ENCODE results near the gene CD3E. TPM values are rescaled to one million over a fixed set of nuclear protein-coding genes. Genes with fewer than 3 reads are reported as not detected.
A peak's percentile ranks its signal among the peaks of the same experiment; 100 is the strongest.

Gene CD3E
- total RNA-seq = 100 to 1,000 TPM; 400 to 530 TPM

GRCh38 chr11:118304568-118305248 is at the start of gene CD3E:
Gene CD3E, plus strand, starts transcription at chr11:118304730. Its CDS starts 223 bp downstream, at chr11:118304953.
- H3K27me3 Mint-ChIP-seq = no peaks in the 10 kb centered on the region
- H3K27ac Mint-ChIP-seq = peak within 1 kb of the TSS; percentile 99
- CTCF ChIA-PET = interaction anchor here (0.7 to 2.3 kb wide), 15 partner anchors 9 to 166 kb away, joined by 3 to 24 read pairs (median 5); partner anchors contain the start of genes CD3G and JAML
- peak within 1 kb of the TSS; percentile 99 for H3K4me3 Mint-ChIP-seq
- ATAC-seq = peak; percentile 73
- POLR2A ChIA-PET = interaction anchor here (0.6 to 4.3 kb wide), 7 partner anchors 9 to 106 kb away, joined by 3 to 23 read pairs (median 4); partner anchors contain the start of genes CD3D and JAML
- no peaks in the 10 kb centered on the region for H3K9me3 Mint-ChIP-seq (ENCODE audit: low read depth)
- peaks cover 49% of the 10 kb centered on the region for H3K36me3 Mint-ChIP-seq (ENCODE audit: low read depth)
- peaks cover 73% of the 10 kb centered on the region for H3K4me1 Mint-ChIP-seq
- intact Hi-C loops (cut with DNase I, micrococcal nuclease) = loop anchor here (1.0 to 10.0 kb wide), 12 partner anchors 34 to 490 kb away; partner anchors contain the start of genes ARCN1 (in 1 of the 2), ATP5MG (in 1 of the 2), CD3D (in 1 of the 2) and UBE4A (in 1 of the 2)
- DNase-seq = peak; percentile 85

- ChIA-PET CTCF (interaction anchor here (0.6 to 2.7 kb wide), 6 partner anchors 19 to 60 kb away, joined by 5 to 10 read pairs (median 6); no protein-coding TSS in a partner anchor), POLR2A (no interaction called here)
- Mint-ChIP-seq H3K36me3 (ENCODE audit: low read depth) (peaks cover 70% of the 10 kb centered on the region), H3K9me3 (ENCODE audit: low read depth) (peaks cover 3% of the 10 kb centered on the region), H3K4me1 (peaks cover 42% of the 10 kb centered on the region), H3K27me3 (no peaks in the 10 kb centered on the region), H3K27ac (no peak overlapping the region), H3K4me3 (no peak overlapping the region)
- DNase-seq (peak; percentile 33), ATAC-seq (peak; percentile 70)
- intact Hi-C loops (cut with DNase I, micrococcal nuclease) = loop anchor here in 1 of 2 experiments (2.0 kb wide), 1 partner anchor 32 kb away; no protein-coding TSS in a partner anchor
These were observed 46.1 kb upstream of the CD3E start for GRCh38 chr11:118258410-118258809.

- no peak for DNase-seq
- Mint-ChIP-seq H3K36me3 (ENCODE audit: low read depth) (peaks cover 70% of the 10 kb centered on the region), H3K9me3 (ENCODE audit: low read depth) (peaks cover 3% of the 10 kb centered on the region), H3K4me3 (no peak overlapping the region), H3K27ac (no peak overlapping the region), H3K27me3 (no peaks in the 10 kb centered on the region), H3K4me1 (peaks cover 49% of the 10 kb centered on the region)
- ChIA-PET CTCF (interaction anchor here (0.6 to 2.7 kb wide), 13 partner anchors 13 to 64 kb away, joined by 3 to 10 read pairs (median 5); no protein-coding TSS in a partner anchor), POLR2A (no interaction called here)
- no peak for ATAC-seq
- intact Hi-C loops (cut with DNase I, micrococcal nuclease) = loop anchor here in 1 of 2 experiments (2.0 kb wide), 1 partner anchor 32 kb away; no protein-coding TSS in a partner anchor
These were observed 45.4 kb upstream of the CD3E start for GRCh38 chr11:118259138-118259537.

DNA sequence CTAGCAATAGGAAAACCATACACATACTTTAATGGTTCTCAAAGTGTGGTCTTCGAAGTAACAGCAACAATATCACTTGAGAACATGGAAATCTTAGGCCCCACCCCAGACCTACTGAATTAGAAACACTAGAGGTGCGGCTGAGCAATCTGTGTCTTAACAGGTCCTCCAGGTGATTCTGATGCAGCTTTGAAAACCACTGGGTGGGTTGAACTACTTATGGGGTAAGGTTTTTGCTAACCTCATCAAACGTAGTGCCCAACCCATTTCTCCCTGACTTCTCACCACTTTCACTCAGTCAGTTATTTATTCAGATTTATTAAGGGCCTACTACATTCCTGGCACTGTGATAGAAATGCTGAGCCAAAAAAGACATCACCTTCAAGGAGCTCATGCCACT is 44.2 kb upstream of the CD3E start:
- ATAC-seq (no peak), DNase-seq (no peak)
- H3K36me3 Mint-ChIP-seq (ENCODE audit: low read depth) = peaks cover 64% of the 10 kb centered on the region
- no peak overlapping the region for H3K4me3 Mint-ChIP-seq
- no peak overlapping the region for H3K27ac Mint-ChIP-seq
- intact Hi-C loops (cut with DNase I, micrococcal nuclease) = no loop called here
- peaks cover 3% of the 10 kb centered on the region for H3K9me3 Mint-ChIP-seq (ENCODE audit: low read depth)
- POLR2A ChIA-PET = interaction anchor here (0.6 kb wide), 1 partner anchor 18 kb away, joined by 8 read pairs; no protein-coding TSS in a partner anchor
- CTCF ChIA-PET = interaction anchor here (0.6 to 2.7 kb wide), 10 partner anchors 17 to 102 kb away, joined by 3 to 15 read pairs (median 6); no protein-coding TSS in a partner anchor
- peaks cover 57% of the 10 kb centered on the region for H3K4me1 Mint-ChIP-seq
- no peaks in the 10 kb centered on the region for H3K27me3 Mint-ChIP-seq

DNA sequence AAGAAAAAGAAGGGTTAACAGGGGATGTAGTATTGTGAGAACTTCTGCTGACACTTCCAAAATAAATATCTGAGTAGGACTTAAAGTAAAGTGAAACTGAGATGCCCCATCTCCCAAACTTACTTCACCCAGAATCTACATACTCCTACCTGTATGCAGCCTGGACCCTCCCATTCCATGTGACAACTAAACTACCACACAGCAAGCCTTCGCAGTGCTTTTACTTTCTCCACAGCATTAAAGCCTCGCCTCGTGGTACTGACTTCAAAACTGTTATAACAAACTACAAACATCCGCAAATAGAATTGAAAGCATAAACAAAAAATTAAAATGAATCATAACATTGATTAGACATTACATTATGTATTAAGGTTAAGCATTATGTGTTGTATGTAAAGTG is 41.4 kb upstream of the CD3E start:
- DNase-seq (no peak), ATAC-seq (peak; percentile 39)
- H3K27ac Mint-ChIP-seq = peak overlapping the region; percentile 72
- intact Hi-C loops (cut with DNase I, micrococcal nuclease) = no loop called here
- H3K36me3 Mint-ChIP-seq (ENCODE audit: low read depth) = peaks cover 46% of the 10 kb centered on the region
- ChIA-PET CTCF (interaction anchor here (1.0 to 3.1 kb wide), 9 partner anchors 14 to 172 kb away, joined by 3 to 15 read pairs (median 5); no protein-coding TSS in a partner anchor), POLR2A (no interaction called here)
- H3K27me3 Mint-ChIP-seq = no peaks in the 10 kb centered on the region
- H3K4me1 Mint-ChIP-seq = peaks cover 61% of the 10 kb centered on the region
- peaks cover 3% of the 10 kb centered on the region for H3K9me3 Mint-ChIP-seq (ENCODE audit: low read depth)
- H3K4me3 Mint-ChIP-seq = peak overlapping the region; percentile 74

DNA sequence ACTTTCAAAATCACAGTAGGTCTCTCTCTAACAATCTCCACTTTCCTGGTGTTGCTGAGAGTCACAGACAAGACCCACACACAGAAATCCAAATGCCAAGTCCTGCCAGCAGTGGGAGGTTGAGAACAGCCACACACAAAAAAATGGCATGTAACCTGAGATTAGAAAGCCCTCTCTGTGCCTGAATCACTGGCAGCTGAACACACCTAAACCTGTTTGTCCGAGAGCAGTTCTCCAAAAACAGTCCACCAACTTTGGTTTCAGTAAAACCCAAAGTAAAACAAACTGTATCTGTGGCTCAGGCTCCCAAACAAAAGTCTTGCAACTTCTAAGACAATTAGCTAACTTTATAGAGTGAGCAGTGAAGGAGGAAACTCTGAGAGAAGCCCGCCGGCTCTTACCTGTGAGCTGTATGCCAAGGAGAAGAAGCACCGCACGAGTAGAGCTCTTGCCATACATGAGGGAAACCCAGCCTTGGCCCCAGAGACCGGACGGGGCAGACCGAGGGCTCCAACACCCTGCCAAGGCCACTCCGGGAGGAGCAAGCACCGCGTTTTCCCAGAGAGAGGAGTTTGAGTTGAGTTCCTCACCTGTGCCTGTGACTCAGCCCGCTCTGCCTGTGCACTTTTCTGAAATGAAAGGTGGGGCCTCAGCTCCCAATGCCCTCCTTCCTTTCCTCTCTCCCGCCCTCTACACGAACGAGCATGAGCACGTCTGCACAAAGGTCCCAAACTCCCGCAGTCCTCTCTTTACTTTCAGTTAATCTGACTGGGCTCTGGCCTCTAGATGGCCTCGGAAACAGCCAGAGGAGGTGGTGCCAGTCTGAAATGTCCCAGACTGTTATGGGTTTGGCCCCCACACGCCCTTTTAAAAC is 40.6 kb upstream of the CD3E start, which contains the start of gene MPZL2:
TSS of gene MPZL2 (minus strand) at position 603 of the 874 bp plus-strand sequence. CDS start at position 459, 144 bp downstream.
- intact Hi-C loops (cut with DNase I, micrococcal nuclease) = no loop called here
- ATAC-seq (peak; percentile 85), DNase-seq (peak; percentile 67)
- ChIA-PET POLR2A (interaction anchor here (0.5 kb wide), 1 partner anchor 12 kb away, joined by 4 read pairs; no protein-coding TSS in a partner anchor), CTCF (interaction anchor here (0.7 to 3.1 kb wide), 10 partner anchors 13 to 171 kb away, joined by 3 to 10 read pairs (median 5); no protein-coding TSS in a partner anchor)
- Mint-ChIP-seq H3K27me3 (no peaks in the 10 kb centered on the region), H3K4me3 (peak within 1 kb of the TSS; percentile 74), H3K27ac (peak within 1 kb of the TSS; percentile 72), H3K4me1 (peaks cover 58% of the 10 kb centered on the region), H3K36me3 (ENCODE audit: low read depth) (peaks cover 38% of the 10 kb centered on the region), H3K9me3 (ENCODE audit: low read depth) (peaks cover 3% of the 10 kb centered on the region)

GRCh38 chr11:118264569-118265465 is 39.7 kb upstream of the CD3E start:
- H3K4me3 Mint-ChIP-seq = peak overlapping the region; percentile 74
- ATAC-seq (no peak), DNase-seq (no peak)
- CTCF ChIA-PET = interaction anchor here (0.6 to 3.2 kb wide), 12 partner anchors 12 to 170 kb away, joined by 3 to 13 read pairs (median 4); no protein-coding TSS in a partner anchor
- POLR2A ChIA-PET = interaction anchor here (0.6 kb wide), 1 partner anchor 79 kb away, joined by 3 read pairs; the partner anchor contains the start of gene CD3G
- intact Hi-C loops (cut with DNase I, micrococcal nuclease) = no loop called here
- H3K36me3 Mint-ChIP-seq (ENCODE audit: low read depth) = peaks cover 29% of the 10 kb centered on the region
- H3K9me3 Mint-ChIP-seq (ENCODE audit: low read depth) = no peaks in the 10 kb centered on the region
- H3K27me3 Mint-ChIP-seq = no peaks in the 10 kb centered on the region
- H3K27ac Mint-ChIP-seq = peak overlapping the region; percentile 72
- H3K4me1 Mint-ChIP-seq = peaks cover 57% of the 10 kb centered on the region

DNA sequence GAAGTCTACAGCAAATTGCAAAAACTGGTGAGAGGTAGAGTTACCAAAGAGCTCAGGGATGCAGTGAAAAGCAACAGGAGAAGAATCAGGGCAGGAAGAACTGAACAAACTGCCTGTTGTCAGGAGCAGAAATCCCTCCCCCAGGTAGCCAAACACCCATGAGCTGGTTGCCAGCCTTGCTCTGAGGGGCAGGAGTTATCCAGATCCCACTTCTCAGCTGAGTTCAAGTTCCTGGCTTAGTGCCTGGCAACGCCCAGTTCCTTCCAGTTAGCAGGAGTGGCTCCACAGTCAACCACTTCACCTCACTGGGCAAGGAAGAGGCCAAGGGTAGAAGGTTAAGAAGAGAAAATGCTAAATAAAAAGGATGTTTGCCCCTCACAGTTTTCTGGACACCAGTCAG is 38.6 kb upstream of the CD3E start:
- Mint-ChIP-seq H3K27me3 (no peaks in the 10 kb centered on the region), H3K4me3 (no peak overlapping the region), H3K9me3 (ENCODE audit: low read depth) (no peaks in the 10 kb centered on the region), H3K36me3 (ENCODE audit: low read depth) (peaks cover 21% of the 10 kb centered on the region), H3K4me1 (peaks cover 47% of the 10 kb centered on the region), H3K27ac (peak overlapping the region; percentile 55)
- ATAC-seq (no peak), DNase-seq (no peak)
- ChIA-PET CTCF (interaction anchor here (0.8 to 3.2 kb wide), 5 partner anchors 11 to 64 kb away, joined by 3 to 13 read pairs (median 7); no protein-coding TSS in a partner anchor), POLR2A (interaction anchor here (0.6 kb wide), 1 partner anchor 247 kb away, joined by 10 read pairs; no protein-coding TSS in a partner anchor)
- intact Hi-C loops (cut with DNase I, micrococcal nuclease) = no loop called here

DNA sequence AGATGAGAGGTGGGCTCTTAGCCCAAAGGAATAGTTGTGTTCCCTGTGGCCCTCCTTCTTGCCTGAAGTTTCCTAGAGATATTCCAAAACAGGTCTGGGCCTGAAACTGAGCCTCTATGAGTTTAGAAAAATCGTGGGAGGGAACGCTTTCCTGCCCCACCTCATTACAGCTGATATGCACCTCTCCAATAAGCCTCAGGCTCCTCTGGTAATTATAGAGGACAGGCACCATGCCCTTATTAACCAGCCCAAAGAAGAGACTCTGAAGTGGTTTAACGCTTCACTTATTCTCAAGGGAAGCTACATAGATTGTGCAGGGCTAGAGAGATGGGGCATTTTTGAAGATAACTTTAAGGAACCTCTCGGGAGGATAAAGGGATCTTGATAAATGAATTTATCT is 37.0 kb upstream of the CD3E start:
- Mint-ChIP-seq H3K4me1 (peaks cover 32% of the 10 kb centered on the region), H3K27me3 (no peaks in the 10 kb centered on the region), H3K27ac (no peak overlapping the region), H3K4me3 (no peak overlapping the region), H3K36me3 (ENCODE audit: low read depth) (peaks cover 8% of the 10 kb centered on the region), H3K9me3 (ENCODE audit: low read depth) (no peaks in the 10 kb centered on the region)
- CTCF ChIA-PET = interaction anchor here (0.7 to 3.2 kb wide), 4 partner anchors 9 to 44 kb away, joined by 3 to 13 read pairs (median 4); no protein-coding TSS in a partner anchor
- intact Hi-C loops (cut with DNase I, micrococcal nuclease) = no loop called here
- DNase-seq = no peak
- no peak for ATAC-seq
- POLR2A ChIA-PET = no interaction called here

GRCh38 chr11:118272001-118272400 is 32.5 kb upstream of the CD3E start:
- POLR2A ChIA-PET = no interaction called here
- Mint-ChIP-seq H3K4me3 (no peak overlapping the region), H3K9me3 (ENCODE audit: low read depth) (no peaks in the 10 kb centered on the region), H3K4me1 (peaks cover 31% of the 10 kb centered on the region), H3K27ac (no peak overlapping the region), H3K36me3 (ENCODE audit: low read depth) (no peaks in the 10 kb centered on the region), H3K27me3 (no peaks in the 10 kb centered on the region)
- DNase-seq (no peak), ATAC-seq (no peak)
- intact Hi-C loops (cut with DNase I, micrococcal nuclease) = no loop called here
- CTCF ChIA-PET = no interaction called here

Measured in activated CD4-positive, alpha-beta T cell treated with anti-CD3 and anti-CD28 coated beads for 36 hours (primary cell).